HK-2 (cell line): Measurements from ENCODE around the gene VPS26B.
"Not testable (repeated sequence)": the region's sequence is repeated elsewhere in the genome, so short reads cannot be mapped to it uniquely, and the experiment has no call there.

Experiments
- DNase-seq: peaks from one replicate; pipeline ENCODE4 v3.0.0-alpha.2; 2018; ENCODE audit not compliant: unreplicated experiment

VPS26B gene

DNA sequence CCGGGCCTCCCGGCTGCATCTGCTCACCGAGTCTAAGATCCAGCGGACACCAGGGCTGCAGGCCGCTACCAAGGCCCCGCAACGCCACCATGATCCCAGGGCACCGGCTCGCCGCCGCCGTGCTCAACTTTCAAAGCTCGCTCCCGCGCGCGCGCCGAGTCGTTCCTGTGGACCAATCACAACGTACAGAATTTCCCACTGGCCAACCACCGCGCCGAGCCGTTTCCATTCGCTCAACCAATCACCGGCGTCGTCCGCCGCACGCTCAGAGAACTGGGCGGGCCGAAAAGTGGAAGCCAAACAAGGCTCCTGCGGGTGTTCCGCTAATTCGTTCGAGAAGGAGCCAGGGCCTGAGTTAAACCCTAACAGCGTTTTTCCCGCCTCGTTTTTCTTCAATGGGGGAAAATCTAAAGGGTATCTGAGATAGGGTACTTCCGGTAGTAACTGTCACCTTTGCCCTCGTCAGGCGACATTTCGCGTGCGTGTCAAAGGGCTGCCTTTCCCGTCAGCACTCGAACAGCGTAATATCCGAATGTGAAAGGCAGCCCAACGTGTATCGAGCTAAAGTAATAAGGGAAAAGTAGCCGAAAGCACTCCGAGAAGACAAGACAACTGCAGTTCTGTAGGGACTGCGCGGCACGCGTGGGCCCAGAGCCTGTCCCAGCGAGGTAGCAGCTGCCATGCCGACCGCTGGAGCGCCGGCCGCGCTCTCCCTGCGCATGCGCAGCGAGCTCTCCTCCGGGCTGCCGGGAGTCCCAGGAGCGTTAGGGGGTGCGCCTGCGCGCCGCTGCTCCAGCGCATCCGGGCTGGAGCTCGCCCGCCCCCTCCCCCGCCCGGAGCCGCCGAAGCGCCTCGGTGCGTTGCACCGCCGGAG, at the start of gene VPS26B, which contains the start of gene NCAPD3:
TSS of gene VPS26B (plus strand) at position 836 of the 874 bp plus-strand sequence. CDS start 452 bp downstream, outside the sequence.
TSS of gene NCAPD3 (minus strand) at position 132 of the 874 bp plus-strand sequence. CDS start at position 91, 41 bp downstream.
- DNase-seq = peak; percentile 91

GRCh38 chr11:134176284-134176683, 48.2 kb upstream of the VPS26B start:
- DNase-seq = no peak

- DNase-seq = no peak
These were observed 46.3 kb upstream of the VPS26B start for GRCh38 chr11:134178032-134178674.

DNA sequence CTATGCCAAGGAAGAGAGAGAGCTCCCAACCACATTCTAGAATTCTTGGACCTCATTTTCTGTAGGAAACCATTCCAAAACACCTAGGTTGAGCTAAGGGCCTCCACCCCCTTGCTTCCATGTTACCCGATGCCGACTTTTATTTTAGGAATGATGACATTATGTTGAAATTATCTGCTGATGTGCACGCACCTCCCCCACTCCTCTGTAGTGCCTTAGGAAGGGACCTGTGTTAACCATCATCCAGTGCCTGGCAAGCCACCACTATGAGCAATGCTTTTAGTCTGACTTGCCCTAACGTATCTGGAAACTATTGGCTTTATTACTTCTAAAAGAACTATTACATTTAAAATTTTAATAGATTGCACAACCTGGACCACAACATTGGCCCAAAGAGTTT, 42.8 kb upstream of the VPS26B start:
- DNase-seq = no peak

GRCh38 chr11:134188092-134188491, 36.4 kb upstream of the VPS26B start:
- DNase-seq = not testable (repeated sequence)

- no peak for DNase-seq
These were observed 27.7 kb upstream of the VPS26B start for GRCh38 chr11:134196756-134197155.

DNA sequence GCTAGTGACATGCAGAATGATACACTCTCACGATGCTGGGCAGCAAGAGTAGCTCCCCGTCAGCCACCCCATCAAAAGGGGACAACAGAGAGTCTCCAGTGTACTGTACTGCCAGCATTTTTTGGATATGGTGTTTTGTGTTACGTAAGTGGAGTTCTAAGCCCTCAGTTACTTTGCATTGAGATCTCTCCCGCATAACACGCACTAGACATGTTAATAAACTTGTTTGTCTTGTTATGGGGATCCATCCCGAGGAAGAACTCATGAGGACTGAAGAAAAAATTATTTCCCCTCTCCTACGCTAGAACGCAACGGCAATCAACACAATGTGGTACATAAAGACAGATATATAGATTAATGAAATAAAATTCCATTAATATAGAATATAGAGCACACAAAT, 24.9 kb upstream of the VPS26B start:
- no peak for DNase-seq

- no peak for DNase-seq
These were observed 23.8 kb upstream of the VPS26B start for GRCh38 chr11:134200688-134201087.

DNA sequence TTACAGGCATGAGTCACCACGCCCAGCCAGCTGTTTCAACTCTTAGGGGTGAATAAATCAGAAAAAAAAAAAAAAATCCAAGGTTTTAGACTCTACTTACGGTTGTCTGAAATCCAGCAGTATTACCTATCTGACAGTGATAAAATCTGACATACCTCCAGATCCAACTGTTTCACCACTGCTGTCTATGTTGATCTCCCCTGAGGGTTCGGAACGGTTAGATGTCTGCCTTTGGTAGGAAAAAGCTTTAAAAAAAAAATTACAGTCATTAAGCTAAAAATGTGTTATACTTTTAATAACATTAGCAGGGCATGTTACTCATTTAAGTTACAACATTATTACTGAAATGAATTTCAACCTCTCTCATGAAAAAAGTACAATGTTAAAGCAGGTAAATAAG, 21.8 kb upstream of the VPS26B start:
- DNase-seq = no peak

DNA sequence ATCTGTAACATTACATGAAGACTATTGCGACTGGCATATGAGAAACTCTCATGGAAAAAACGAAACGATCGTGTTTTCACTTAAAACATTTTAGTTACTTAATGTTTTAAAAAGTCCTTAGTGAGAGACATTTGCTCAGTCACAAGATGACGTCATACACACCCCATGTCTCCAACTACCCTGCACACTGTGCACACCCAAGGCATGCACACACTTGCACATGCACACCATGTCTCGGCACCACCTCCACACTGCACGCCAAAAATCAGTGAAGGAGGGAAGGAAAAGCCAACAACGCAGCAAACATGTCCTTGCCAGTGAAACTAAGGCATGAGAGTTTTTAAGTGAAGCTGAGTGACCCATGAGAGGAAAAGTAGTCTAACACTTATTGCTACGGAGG, 18.7 kb upstream of the VPS26B start:
- DNase-seq = no peak

DNA sequence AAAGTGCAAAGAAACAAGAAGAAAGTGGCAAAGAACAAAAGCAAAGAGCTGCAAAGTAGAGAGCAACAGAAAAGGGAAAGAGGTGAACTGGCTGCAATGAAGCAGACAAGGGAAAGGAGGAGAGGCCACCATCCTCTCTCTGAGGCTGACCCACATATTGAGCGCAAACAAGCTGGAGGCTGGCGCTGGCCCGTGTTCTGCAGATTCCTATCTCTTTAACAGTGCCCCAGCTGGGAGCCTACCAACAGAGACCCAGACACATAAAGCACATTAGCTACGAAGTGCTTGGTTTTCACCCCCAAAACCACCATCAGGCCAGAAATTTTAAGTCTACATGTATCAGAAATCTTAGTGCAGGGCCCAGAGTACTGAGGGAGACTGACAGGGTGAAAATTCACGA, 18.3 kb upstream of the VPS26B start:
- DNase-seq = no peak

DNA sequence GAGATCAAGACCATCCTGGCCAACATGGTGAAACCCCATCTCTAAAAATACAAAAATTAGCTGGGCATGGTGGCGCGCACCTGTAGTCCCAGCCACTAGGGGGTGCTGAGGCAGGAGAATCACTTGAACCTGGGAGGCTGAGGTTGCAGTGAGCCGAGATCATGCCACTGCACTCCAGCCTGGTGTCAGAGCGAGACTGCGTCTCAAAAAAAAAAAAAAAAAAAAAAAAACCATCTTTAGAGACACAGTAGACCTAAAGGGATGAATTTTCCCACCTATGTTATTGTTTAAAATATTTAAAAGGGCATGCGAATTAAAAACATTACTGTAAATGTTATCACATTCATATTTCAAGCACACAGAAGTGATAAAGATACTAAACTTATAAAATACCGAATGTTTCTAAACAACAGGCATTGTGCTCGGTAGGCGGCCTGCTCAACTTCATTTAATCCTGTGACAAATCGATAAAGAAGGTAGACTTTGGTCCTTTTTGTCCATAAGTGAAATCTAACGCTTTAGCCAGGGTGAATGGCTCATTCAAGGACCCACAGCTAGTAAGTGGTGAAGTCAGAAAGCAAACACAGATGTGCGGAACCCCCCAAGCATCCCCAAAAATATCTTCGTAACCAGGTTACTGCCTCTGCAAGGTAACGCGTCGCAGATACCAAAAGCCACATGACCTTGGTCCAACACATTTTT, 16.8 kb upstream of the VPS26B start:
- peak; percentile 17 for DNase-seq

GRCh38 chr11:134215836-134216235, 8.6 kb upstream of the VPS26B start:
- DNase-seq = no peak

DNA sequence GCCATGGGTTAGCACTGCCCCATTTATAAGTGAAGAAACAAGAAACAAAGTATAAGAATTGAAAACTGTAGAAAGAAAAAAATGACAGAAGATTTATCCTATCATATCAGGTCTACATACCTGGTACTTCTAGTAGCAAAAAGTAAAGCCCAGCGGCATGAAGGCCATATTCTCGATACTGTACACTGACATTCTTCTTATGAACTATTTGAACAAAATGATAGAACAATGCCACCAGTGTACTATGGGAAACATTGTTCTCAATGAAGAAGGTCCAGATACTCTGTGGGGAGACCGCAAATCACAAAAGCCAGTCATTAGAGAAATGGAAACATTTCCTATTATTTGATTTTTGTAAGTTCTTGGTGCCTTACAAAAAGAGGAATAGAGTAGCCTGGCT, 7.7 kb upstream of the VPS26B start:
- DNase-seq = no peak

GRCh38 chr11:134223121-134223520, 1.4 kb upstream of the VPS26B start:
- DNase-seq = no peak

GRCh38 chr11:134224710-134225664, 516 bp downstream of the VPS26B start:
- DNase-seq = peak; percentile 21

DNA sequence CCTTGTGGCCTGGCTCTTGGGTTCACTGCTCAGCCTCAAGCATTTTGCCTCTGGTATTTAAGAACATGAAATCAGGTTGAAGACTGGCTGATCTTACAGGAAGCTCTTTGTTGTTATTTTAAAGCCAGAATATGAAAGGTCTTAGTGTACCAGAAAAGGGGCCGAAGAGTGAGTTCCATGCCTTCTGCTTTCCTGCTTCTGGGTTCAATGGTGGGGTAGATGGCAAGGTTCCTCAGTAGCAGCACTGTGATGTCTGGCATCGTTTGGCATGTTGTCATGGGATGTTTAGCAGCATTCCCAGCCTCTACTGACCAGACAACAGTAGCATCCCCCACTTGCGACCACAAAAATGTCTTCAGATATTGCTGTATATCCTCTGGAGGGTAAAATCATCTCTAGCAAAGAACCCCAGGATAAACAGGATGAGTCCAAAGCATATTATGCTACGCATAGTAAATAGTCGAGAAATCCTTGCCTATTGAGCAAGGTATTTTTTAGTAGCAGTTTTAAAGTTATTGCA, 2.4 kb downstream of the VPS26B start:
- DNase-seq = no peak

DNA sequence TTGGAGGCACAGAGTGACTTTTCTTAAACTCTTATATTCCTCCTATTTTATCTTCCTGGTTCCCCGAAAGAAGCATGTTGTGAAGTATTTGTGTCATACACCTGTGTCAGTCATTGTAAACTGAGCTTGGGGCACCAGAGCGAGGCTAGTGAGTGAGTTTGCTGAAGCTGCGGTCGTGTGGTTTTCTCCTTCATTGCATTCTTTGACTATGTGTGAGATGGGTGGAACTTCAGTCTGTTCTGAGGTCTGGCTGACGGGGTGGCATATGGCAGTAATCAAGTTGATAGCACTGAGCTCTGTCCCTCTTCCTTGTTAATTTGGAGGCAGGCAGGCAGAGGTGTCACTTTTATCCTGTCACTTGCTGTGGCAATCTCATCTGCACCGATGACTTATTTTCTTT, 4.2 kb downstream of the VPS26B start:
- peak; percentile 45 for DNase-seq

DNA sequence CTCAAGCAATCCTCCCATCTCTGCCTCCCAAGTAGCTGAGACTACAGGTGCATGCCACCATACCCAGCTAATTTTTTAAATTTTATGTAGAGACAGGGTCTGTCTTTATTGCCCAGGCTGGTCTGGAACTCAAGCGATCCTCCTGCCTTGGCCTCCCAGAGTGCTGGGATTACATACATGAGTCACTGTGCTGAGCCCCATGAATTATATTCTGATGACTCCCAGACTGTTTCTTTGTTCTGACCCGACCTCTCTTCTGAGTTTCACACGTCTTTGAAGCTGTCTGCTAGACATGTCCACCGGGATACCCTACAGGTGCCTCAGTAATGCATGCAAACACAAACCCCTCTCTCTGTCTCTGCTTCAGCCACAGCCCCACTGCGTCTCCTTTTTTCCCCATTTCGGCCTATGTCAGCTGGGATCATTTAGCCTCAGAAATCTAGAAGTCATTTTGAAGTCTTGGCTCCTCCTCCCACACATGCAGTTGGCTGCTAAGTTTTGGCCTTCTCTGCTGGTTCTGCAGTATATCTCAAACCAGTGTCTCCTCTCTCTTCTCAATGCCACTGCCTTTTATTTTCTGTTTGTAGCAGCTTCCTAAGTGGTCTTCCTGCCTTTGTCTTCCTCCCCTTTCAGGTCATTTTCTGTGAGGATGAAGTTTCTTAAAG, 4.8 kb downstream of the VPS26B start:
- DNase-seq = no peak

- DNase-seq = no peak
These were observed 5.9 kb downstream of the VPS26B start for GRCh38 chr11:134230339-134230738.
